BJ (cell line): ENCODE measurements around the gene MED13. TPM values are rescaled to one million over a fixed set of nuclear protein-coding genes. Genes with fewer than 3 reads are reported as not detected.
"Not testable (repeated sequence)": the region's sequence is repeated elsewhere in the genome, so short reads cannot be mapped to it uniquely, and the experiment has no call there.

Experiments used
- CTCF ChIA-PET: fragments of 350-600 bp; formaldehyde crosslinking; extraction: SDS; loops from one replicate; lab custom pipeline; 2021; ENCODE audit warnings: antibody characterized with exemption, inconsistent platforms; lab: Yijun Ruan, JAX
- POLR2A ChIA-PET: fragments of 300-600 bp; sonication (Branson Sonifier 250); formaldehyde crosslinking; extraction: SDS; loops from one replicate; lab custom pipeline; 2021; ENCODE audit warnings: antibody characterized with exemption; lab: Charles Lee
- DNase-seq: peaks from one replicate; pipeline ENCODE4 v3.0.0-alpha.2; 2011; ENCODE audit warnings: low read depth
- H3K27me3 ChIP-seq: 2 replicates; pipeline ENCODE4 v1.6.0; 2011; ENCODE audit warnings: low read length; ENCODE audit not compliant: control insufficient read depth, insufficient read depth
- H3K36me3 ChIP-seq: 2 replicates; pipeline ENCODE4 v1.5.1; 2011; ENCODE audit warnings: low read length; ENCODE audit not compliant: control insufficient read depth, insufficient read depth
- H3K4me3 ChIP-seq: 2 replicates; pipeline ENCODE4 v1.5.1; 2011; ENCODE audit warnings: low read depth, mild to moderate bottlenecking, control low read depth, low read length
- polyA plus RNA-seq: library from polyadenylated mRNA; depleted of rRNA; stranded (reverse); fragments of >200 nt; gene quantifications from 2 replicates; pipeline ENCODE4 v1.2.3, GENCODE V29; 2011
- TF ChIP-seq, protein P1 (sequence below): IDR thresholded peaks from 2 replicates; pipeline ENCODE4 v1.5.1; 2011; ENCODE audit warnings: low read depth, mild to moderate bottlenecking, control low read depth, inconsistent platforms, low read length, moderate library complexity; ENCODE audit not compliant: insufficient read depth

The MED13 gene
- polyA plus RNA-seq, 1 experiment: 18.4 TPM

DNA sequence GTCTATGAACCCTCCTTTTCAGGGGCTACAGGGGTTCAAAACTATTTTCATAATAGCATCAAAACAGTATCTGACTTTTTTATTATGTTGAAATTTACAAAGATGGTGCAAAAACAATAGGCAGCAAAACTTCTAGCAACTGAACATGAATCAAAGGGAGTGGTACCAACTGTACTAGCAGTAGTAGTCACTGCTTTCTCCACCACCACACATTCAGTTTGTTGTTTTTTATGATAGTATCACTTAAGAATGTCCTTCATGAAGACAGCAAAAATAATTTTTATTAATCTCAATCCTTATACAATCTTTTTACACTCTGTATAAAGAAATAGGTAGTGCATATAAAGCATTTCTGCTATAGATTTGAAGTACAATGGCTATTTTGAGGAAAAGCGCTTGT, 47.6 kb downstream of the MED13 start:
- peak; percentile 4 for DNase-seq
- peaks cover 1% of the 10 kb centered on the region; the same call in 1 of the 2 replicates for H3K36me3 ChIP-seq
- TF ChIP-seq, protein P1, sequence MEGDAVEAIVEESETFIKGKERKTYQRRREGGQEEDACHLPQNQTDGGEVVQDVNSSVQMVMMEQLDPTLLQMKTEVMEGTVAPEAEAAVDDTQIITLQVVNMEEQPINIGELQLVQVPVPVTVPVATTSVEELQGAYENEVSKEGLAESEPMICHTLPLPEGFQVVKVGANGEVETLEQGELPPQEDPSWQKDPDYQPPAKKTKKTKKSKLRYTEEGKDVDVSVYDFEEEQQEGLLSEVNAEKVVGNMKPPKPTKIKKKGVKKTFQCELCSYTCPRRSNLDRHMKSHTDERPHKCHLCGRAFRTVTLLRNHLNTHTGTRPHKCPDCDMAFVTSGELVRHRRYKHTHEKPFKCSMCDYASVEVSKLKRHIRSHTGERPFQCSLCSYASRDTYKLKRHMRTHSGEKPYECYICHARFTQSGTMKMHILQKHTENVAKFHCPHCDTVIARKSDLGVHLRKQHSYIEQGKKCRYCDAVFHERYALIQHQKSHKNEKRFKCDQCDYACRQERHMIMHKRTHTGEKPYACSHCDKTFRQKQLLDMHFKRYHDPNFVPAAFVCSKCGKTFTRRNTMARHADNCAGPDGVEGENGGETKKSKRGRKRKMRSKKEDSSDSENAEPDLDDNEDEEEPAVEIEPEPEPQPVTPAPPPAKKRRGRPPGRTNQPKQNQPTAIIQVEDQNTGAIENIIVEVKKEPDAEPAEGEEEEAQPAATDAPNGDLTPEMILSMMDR: no peak
- CTCF ChIA-PET: interaction anchor here (0.6 kb wide), 1 partner anchor 1414 kb away, joined by 3 read pairs; no protein-coding TSS in a partner anchor
- POLR2A ChIA-PET: interaction anchor here (0.8 kb wide), 1 partner anchor 11 kb away, joined by 4 read pairs; no protein-coding TSS in a partner anchor
- H3K27me3 ChIP-seq: no peaks in the 10 kb centered on the region
- H3K4me3 ChIP-seq: no peak overlapping the region

DNA sequence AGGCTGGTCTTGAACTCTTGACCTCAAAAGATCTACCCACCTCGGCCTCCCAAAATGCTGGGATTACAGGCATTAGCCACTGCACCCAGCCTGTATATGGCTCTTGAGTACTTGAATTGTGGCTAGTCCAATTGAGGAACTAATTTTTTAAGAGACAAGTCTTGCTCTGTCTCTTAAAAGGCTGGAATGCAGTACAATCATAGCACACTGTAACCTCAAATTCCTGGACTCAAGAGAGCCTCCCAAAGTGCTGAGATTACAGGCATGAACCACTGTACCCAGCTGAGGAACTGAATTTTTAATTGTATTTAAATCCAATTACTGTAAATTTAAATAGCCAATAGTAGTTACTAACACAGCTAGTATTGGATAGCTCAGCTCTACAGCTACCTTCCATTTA, 50.6 kb downstream of the MED13 start:
- TF ChIP-seq, protein P1: no peak
- POLR2A ChIA-PET: no interaction called here
- CTCF ChIA-PET: no interaction called here
- Histone ChIP-seq H3K4me3 (no peak overlapping the region), H3K36me3 (peaks cover 5% of the 10 kb centered on the region), H3K27me3 (no peaks in the 10 kb centered on the region)
- peak; percentile 3 for DNase-seq

DNA sequence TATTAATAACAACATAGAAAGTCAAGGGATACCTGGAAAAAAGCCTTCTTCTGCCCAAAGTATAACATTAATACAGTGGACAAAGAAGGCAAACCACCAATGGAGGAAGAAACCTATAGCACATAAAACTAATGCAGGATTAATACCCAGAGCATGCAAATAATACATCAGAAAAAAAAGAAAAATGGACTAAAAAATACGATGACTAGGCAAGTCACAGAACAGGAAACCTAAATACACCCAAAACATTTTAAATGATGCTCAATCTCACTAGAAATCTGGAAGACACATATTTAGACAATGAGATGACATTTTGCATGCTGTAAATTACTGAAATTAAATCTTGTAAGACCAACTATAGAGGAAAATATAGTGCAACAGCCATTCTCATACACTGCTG, 55.9 kb downstream of the MED13 start:
- DNase-seq: no peak
- Histone ChIP-seq H3K27me3 (no peaks in the 10 kb centered on the region), H3K4me3 (no peak overlapping the region), H3K36me3 (peaks cover 5% of the 10 kb centered on the region)
- TF ChIP-seq, protein P1: no peak
- ChIA-PET CTCF (interaction anchor here (1.0 kb wide), 1 partner anchor 9 kb away, joined by 4 read pairs; no protein-coding TSS in a partner anchor), POLR2A (no interaction called here)

DNA sequence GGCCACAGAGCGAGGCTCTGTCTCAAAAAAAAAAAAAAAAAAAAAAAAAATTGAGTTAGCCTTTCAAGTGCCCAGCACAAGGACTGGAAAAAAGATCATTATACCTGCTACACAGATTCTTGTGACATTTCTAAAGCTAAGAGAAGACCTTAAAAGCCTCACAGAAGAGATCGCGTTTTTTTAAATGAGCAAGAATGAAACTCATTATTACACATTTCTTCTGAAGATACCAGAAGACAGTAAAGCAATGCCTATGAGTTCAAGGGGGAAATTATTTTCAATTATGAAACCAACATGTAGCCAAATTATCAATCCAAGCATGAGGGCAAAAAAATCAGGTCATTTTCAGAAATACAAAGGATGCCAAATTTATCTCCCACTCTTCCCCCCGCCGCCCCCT, 56.8 kb downstream of the MED13 start:
- TF ChIP-seq, protein P1: no peak
- no peaks in the 10 kb centered on the region for H3K27me3 ChIP-seq
- ChIA-PET CTCF (interaction anchor here (1.0 kb wide), 1 partner anchor 8 kb away, joined by 4 read pairs; no protein-coding TSS in a partner anchor), POLR2A (no interaction called here)
- DNase-seq: no peak
- peaks cover 6% of the 10 kb centered on the region for H3K36me3 ChIP-seq
- H3K4me3 ChIP-seq: no peak overlapping the region

DNA sequence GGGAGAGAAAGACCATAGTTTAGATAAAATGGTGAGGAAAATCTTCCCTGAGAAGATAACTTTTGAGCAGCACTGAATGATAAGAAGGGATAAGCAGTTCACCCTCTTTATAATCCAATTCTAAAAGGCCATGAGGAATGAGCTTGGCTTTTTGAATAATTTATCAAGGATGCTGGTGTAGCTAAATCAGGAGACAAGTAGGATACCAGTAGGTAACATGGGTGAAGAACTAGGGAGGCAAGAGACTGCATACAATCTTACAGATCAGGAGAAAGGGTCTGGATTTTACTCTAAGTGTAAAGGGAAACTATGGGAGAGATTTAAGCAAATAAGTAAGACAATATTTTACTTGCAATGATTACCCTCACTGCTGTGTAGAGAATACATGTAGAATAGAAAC, 60.7 kb downstream of the MED13 start:
- no peaks in the 10 kb centered on the region for H3K27me3 ChIP-seq
- ChIA-PET CTCF (no interaction called here), POLR2A (no interaction called here)
- TF ChIP-seq, protein P1: no peak
- no peak for DNase-seq
- no peak overlapping the region for H3K4me3 ChIP-seq
- H3K36me3 ChIP-seq: 0 out of 2 replicates have a peak, but pooled peaks cover 2% of the 10 kb centered on the region

DNA sequence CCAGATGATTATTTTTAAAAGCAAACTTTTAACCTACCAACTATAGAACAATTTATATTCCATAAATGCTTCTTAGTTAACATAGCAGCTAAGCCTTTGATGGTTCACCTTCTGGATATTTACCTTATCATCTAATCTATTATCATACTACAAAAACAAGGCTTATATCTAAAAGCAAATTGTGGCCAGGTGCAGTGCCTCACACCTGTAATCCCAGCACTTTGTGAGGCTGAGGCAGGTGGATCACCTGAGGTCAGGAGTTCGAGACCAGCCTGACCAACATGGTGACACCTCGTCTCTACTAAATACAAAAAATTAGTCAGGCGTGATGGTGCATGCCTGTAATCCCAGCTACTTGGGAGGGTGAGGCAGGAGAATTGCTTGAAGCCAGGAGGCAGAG, 61.9 kb downstream of the MED13 start:
- CTCF ChIA-PET, H3K36me3 ChIP-seq, H3K27me3 ChIP-seq, DNase-seq, H3K4me3 ChIP-seq, POLR2A ChIA-PET: not testable (repeated sequence)
